Gastrocnemius medialis (tissue), 4 donors: Measurements from ENCODE around the gene ZNF697.

Experiments used
- CTCF ChIP-seq, 5 experiments: fragments of 450-650 bp in 3 of 5; fragments of 200-600 bp in 2 of 5; sonication (generic) in 2 of 5; IDR thresholded peaks in 4 of 5; conservative IDR thresholded peaks in 1 of 5; 1 replicate in 4 of 5; 2 replicates in 1 of 5; pipeline ENCODE4 v1.5.1; 2016 to 2019; ENCODE audit warnings: antibody characterized with exemption in 5 of 5, mild to moderate bottlenecking in 3 of 5, moderate library complexity in 3 of 5
- POLR2A ChIP-seq, 2 donors: fragments of 450-650 bp; IDR thresholded peaks; one replicate each; pipeline ENCODE4 v1.6.1; 2017; ENCODE audit warnings: antibody characterized with exemption in 2 of 2, mild to moderate bottlenecking in 2 of 2, moderate library complexity in 2 of 2

GRCh38 chr1:119632841-119633240, 15.2 kb downstream of the ZNF697 start:
- no peak for TF ChIP-seq CTCF (IDR thresholded peaks at IDR 0.05 in 4 of 5, conservative IDR thresholded peaks at IDR 0.05 in 1 of 5)
- TF ChIP-seq POLR2A (IDR thresholded peaks at IDR 0.05): no peak
